OCI-LY3 (cell line): Measurements from ENCODE around the gene KLHL30.

Experiments
- EZH2phosphoT487 ChIP-seq: fragments of 200-600 bp; shearing (Covaris generic); IDR thresholded peaks from 2 replicates; pipeline ENCODE4 v1.6.1; 2018; ENCODE audit warnings: antibody characterized with exemption, mixed run types, low read depth
- TF ChIP-seq, protein P1 (sequence below): fragments of 200-600, 300-600 bp; sonication (generic); IDR thresholded peaks from 2 replicates; pipeline ENCODE4 v1.5.1; 2014; ENCODE audit warnings: antibody characterized with exemption, low read length, low read depth

DNA sequence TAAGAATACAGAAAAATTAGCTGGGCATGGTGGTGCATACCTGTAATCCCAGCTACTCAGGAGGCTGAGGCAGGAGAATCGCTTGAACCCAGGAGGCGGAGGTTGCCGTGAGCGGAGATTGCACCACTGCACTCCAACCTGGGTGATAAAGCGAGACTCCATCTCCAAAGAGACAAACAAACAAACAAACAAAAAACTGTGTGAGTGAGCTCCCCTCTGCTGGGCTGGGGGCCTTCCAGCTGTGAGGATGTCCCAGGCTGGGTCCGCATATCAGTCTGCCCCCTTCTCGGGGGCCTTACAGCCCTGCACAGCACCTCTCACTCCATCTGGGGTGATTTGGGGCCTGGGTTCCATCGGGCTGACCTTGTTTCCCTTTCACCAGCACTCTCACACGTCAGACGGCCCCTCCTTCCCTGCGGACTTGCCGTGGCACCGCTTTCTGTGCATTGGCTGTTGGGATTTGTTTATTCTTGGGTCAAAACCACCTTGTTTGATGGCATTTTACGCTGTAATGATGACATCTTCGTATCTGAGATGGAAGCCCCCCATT is 2.8 kb upstream of the KLHL30 start:
- TF ChIP-seq, protein P1, sequence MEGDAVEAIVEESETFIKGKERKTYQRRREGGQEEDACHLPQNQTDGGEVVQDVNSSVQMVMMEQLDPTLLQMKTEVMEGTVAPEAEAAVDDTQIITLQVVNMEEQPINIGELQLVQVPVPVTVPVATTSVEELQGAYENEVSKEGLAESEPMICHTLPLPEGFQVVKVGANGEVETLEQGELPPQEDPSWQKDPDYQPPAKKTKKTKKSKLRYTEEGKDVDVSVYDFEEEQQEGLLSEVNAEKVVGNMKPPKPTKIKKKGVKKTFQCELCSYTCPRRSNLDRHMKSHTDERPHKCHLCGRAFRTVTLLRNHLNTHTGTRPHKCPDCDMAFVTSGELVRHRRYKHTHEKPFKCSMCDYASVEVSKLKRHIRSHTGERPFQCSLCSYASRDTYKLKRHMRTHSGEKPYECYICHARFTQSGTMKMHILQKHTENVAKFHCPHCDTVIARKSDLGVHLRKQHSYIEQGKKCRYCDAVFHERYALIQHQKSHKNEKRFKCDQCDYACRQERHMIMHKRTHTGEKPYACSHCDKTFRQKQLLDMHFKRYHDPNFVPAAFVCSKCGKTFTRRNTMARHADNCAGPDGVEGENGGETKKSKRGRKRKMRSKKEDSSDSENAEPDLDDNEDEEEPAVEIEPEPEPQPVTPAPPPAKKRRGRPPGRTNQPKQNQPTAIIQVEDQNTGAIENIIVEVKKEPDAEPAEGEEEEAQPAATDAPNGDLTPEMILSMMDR, result no peak
- no peak for TF ChIP-seq EZH2phosphoT487
